Suprapubic skin (tissue), 4 donors: ENCODE results near the gene KRI1. TPM values are rescaled to one million over a fixed set of nuclear protein-coding genes. Genes with fewer than 3 reads are reported as not detected.

Experiments used
- DNase-seq, 2 donors: peaks; one replicate each; pipeline ENCODE4 v3.0.0-alpha.2; 2019; ENCODE audit warnings: low spot score in 2 of 2
- H3K27ac ChIP-seq: fragments of 200-600 bp; sonication (generic); one replicate; pipeline ENCODE4 v1.5.1; 2019
- H3K27me3 ChIP-seq: fragments of 200-600 bp; sonication (generic); one replicate; pipeline ENCODE4 v1.5.1; 2019
- H3K36me3 ChIP-seq: fragments of 200-600 bp; sonication (generic); one replicate; pipeline ENCODE4 v1.5.1; 2019
- H3K4me1 ChIP-seq: fragments of 200-600 bp; sonication (generic); one replicate; pipeline ENCODE4 v1.5.1; 2019
- H3K4me3 ChIP-seq: fragments of 200-600 bp; sonication (generic); one replicate; pipeline ENCODE4 v1.5.1; 2019; ENCODE audit warnings: mild to moderate bottlenecking
- H3K9me3 ChIP-seq: fragments of 200-600 bp; sonication (generic); one replicate; pipeline ENCODE4 v1.5.1; 2019
- EP300 ChIP-seq: sonication (generic); formaldehyde crosslinking; IDR thresholded peaks from one replicate; pipeline ENCODE4 v1.6.1; 2017; ENCODE audit warnings: antibody characterized with exemption
- POLR2A ChIP-seq, 2 donors: fragments of 450-650 bp; IDR thresholded peaks; one replicate each; pipeline ENCODE4 v1.6.1; 2017; ENCODE audit warnings: antibody characterized with exemption in 2 of 2, mild to moderate bottlenecking in 2 of 2, moderate library complexity in 2 of 2
- POLR2AphosphoS5 ChIP-seq, 3 donors: sonication (generic); formaldehyde crosslinking; IDR thresholded peaks; one replicate each; pipeline ENCODE4 v1.6.1; 2017; ENCODE audit warnings: antibody characterized with exemption in 3 of 3
- WGBS: methylation state at CpG from one replicate; pipeline ENCODE4 v1.1.5; 2018; 5-methylcytosine and 5-hydroxymethylcytosine counted together
- total RNA-seq, 4 donors: library from RNA; depleted of rRNA; stranded (reverse); fragments of >200 nt; gene quantifications; one replicate each; pipeline ENCODE4 v1.1.0, GENCODE V29; 2016
- TF ChIP-seq, protein P1 (sequence below), 2 donors: fragments of 200-600 bp in 1 of 2; fragments of 450-650 bp in 1 of 2; sonication (generic) in 1 of 2; IDR thresholded peaks; one replicate each; pipeline ENCODE4 v1.5.1; 2016 to 2019; ENCODE audit warnings: antibody characterized with exemption in 2 of 2, mild to moderate bottlenecking in 1 of 2, moderate library complexity in 1 of 2

The KRI1 gene
- total RNA-seq, 4 donors from 2014 or later, result 19.1 to 46.9 (median 24.5) TPM

DNA sequence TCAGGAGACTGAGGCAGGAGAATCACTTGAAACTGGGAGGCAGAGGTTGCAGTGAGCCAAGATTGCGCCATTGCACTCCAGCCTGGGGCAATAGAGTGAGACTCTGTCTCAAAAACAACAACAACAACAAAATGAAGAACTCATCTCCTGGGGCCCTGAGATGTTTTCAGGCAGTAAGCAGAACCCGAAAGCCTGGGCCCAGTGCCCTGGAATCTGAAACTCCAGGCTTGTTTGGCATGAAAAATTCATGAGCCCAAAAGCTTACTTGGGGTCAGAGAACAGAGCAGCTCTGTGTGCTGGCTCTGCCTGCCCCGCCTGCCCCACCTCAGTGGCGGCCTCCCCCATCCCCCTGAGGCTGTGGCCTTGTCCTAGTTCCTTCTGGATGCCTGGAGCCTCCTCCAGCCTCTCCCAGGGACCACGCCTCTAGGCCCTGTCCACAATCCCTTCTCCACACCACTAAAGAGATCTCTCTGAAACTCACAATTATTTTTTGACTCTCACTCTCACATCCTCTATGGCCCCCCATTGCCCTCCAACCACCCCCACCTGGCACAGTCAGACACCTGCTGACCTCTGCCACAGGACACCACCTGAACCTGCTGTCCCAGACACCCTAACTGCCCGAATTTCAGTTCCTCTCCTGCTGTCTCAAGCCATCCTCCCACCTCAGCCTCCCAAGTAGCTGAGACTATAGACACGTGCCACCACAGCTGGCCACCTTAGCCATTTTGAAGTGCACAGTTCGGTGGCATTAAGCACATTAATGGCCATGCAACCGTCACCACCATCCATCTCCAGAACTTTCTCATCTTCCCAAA is 28.2 kb upstream of the KRI1 start:
- no peak overlapping the region for H3K4me3 ChIP-seq
- no peaks in the 10 kb centered on the region for H3K36me3 ChIP-seq
- TF ChIP-seq EP300, result no peak
- TF ChIP-seq, protein P1, sequence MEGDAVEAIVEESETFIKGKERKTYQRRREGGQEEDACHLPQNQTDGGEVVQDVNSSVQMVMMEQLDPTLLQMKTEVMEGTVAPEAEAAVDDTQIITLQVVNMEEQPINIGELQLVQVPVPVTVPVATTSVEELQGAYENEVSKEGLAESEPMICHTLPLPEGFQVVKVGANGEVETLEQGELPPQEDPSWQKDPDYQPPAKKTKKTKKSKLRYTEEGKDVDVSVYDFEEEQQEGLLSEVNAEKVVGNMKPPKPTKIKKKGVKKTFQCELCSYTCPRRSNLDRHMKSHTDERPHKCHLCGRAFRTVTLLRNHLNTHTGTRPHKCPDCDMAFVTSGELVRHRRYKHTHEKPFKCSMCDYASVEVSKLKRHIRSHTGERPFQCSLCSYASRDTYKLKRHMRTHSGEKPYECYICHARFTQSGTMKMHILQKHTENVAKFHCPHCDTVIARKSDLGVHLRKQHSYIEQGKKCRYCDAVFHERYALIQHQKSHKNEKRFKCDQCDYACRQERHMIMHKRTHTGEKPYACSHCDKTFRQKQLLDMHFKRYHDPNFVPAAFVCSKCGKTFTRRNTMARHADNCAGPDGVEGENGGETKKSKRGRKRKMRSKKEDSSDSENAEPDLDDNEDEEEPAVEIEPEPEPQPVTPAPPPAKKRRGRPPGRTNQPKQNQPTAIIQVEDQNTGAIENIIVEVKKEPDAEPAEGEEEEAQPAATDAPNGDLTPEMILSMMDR (IDR thresholded peaks at IDR 0.05), result no peak
- no peak for TF ChIP-seq POLR2AphosphoS5 (IDR thresholded peaks at IDR 0.05)
- TF ChIP-seq POLR2A (IDR thresholded peaks at IDR 0.05), result no peak
- H3K27me3 ChIP-seq, result no peaks in the 10 kb centered on the region
- peaks cover 18% of the 10 kb centered on the region for H3K4me1 ChIP-seq
- peak overlapping the region; percentile 18 for H3K27ac ChIP-seq
- WGBS, result 53% methylated on average over 9 of the region's 9 CpGs
- DNase-seq, result peak; percentile 69 to 84
- no peaks in the 10 kb centered on the region for H3K9me3 ChIP-seq

DNA sequence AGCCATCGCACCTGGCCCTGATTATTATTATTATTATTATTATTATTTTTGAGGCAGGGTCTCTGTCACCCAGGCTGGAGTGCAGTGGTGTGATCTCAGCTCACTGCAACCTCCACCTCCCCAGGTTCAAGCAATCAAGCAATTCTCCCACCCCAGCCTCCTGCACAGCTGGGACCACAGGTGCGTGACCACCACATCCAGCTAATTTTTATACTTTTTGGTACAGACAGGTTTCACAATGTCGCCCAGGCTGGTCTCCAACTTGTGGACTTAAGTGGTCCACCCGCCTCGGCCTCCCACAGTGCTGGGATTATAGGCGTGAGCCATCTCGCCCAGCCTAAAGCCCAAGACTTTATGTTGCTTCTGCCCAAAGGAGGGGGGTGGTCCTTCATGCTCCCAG is 27.3 kb upstream of the KRI1 start:
- no peak overlapping the region for H3K27ac ChIP-seq
- 81% methylated on average over 7 of the region's 7 CpGs for WGBS
- TF ChIP-seq POLR2A (IDR thresholded peaks at IDR 0.05) (no peak), POLR2AphosphoS5 (IDR thresholded peaks at IDR 0.05) (no peak), EP300 (no peak)
- TF ChIP-seq, protein P1 (IDR thresholded peaks at IDR 0.05), result no peak
- H3K4me3 ChIP-seq, result no peak overlapping the region
- H3K9me3 ChIP-seq, result no peaks in the 10 kb centered on the region
- H3K4me1 ChIP-seq, result peaks cover 18% of the 10 kb centered on the region
- DNase-seq, result no peak
- H3K27me3 ChIP-seq, result no peaks in the 10 kb centered on the region
- H3K36me3 ChIP-seq, result no peaks in the 10 kb centered on the region

- 87% methylated on average over 2 of the region's 2 CpGs for WGBS
- TF ChIP-seq POLR2A (IDR thresholded peaks at IDR 0.05), result no peak
- TF ChIP-seq EP300, result no peak
- TF ChIP-seq, protein P1 (IDR thresholded peaks at IDR 0.05), result no peak
- TF ChIP-seq POLR2AphosphoS5 (IDR thresholded peaks at IDR 0.05), result no peak
- H3K4me1 ChIP-seq, result peaks cover 2% of the 10 kb centered on the region
- H3K4me3 ChIP-seq, result no peak overlapping the region
- peaks cover 7% of the 10 kb centered on the region for H3K27me3 ChIP-seq
- DNase-seq, result no peak
- no peak overlapping the region for H3K27ac ChIP-seq
- H3K9me3 ChIP-seq, result no peaks in the 10 kb centered on the region
- no peaks in the 10 kb centered on the region for H3K36me3 ChIP-seq
Measured at GRCh38 chr19:10587839-10588150, 22.0 kb upstream of the KRI1 start.

DNA sequence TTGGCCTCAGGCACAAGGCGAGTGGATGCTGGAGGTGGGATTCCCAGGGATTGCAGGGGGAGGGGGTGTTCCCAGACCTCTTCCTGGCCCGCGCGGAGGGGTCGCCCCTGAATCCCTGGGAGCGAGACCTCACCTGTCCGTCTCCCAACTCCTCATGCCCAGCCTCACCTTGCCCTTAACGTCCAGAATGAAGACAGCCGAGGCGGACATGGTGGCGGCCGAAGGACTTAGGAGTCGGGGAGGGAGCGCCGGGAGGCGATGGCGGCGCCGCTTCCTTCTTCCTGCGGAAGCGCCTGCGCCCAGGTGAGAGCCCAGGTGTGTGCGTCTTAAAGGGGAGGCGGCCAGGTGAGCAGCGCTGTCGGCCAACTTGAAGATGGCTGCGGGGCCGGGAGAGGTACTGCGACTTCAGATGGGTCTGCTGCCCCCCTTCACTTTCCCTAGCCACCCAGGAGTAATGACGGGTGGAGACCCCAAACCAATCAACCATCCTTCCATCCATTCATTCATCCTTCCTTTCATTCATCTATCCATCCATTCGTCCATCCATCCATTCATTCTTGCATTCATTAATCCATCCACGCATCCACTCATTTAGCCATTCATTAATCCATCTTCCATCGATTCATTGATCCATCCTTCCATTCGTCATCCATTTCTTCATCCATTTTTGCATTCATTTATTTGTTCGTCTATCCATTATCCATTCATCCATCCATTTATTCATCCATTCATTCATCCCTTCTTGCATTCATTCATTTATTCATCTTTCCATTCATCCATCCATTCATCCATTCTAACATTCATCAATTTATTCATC is 21.4 kb upstream of the KRI1 start, which contains the start of gene AP1M2:
Gene AP1M2, minus strand, starts transcription at position 291 of the 817 bp plus-strand sequence. Its CDS starts 81 bp downstream, at position 210.
- Histone ChIP-seq H3K27me3 (peaks cover 7% of the 10 kb centered on the region), H3K9me3 (no peaks in the 10 kb centered on the region), H3K4me1 (peaks cover 2% of the 10 kb centered on the region), H3K4me3 (peak within 1 kb of the TSS; percentile 53), H3K36me3 (no peaks in the 10 kb centered on the region), H3K27ac (peak within 1 kb of the TSS; percentile 41)
- no peak for TF ChIP-seq POLR2A (IDR thresholded peaks at IDR 0.05)
- TF ChIP-seq POLR2AphosphoS5 (IDR thresholded peaks at IDR 0.05), result no peak
- TF ChIP-seq, protein P1 (IDR thresholded peaks at IDR 0.05), result no peak
- no peak for TF ChIP-seq EP300
- 15% methylated on average over 35 of the region's 35 CpGs for WGBS
- no peak for DNase-seq

GRCh38 chr19:10586396-10586795 is 20.6 kb upstream of the KRI1 start:
- H3K4me1 ChIP-seq, result peaks cover 3% of the 10 kb centered on the region
- no peak overlapping the region for H3K27ac ChIP-seq
- peaks cover 7% of the 10 kb centered on the region for H3K27me3 ChIP-seq
- 78% methylated on average over 6 of the region's 6 CpGs for WGBS
- TF ChIP-seq, protein P1 (IDR thresholded peaks at IDR 0.05), result no peak
- TF ChIP-seq POLR2AphosphoS5 (IDR thresholded peaks at IDR 0.05) (no peak), POLR2A (IDR thresholded peaks at IDR 0.05) (no peak), EP300 (no peak)
- H3K36me3 ChIP-seq, result peaks cover 1% of the 10 kb centered on the region
- no peaks in the 10 kb centered on the region for H3K9me3 ChIP-seq
- H3K4me3 ChIP-seq, result peak overlapping the region; percentile 53
- no peak for DNase-seq
